ENCODE results near the gene ELSPBP1. TPM values are rescaled to one million over a fixed set of nuclear protein-coding genes. Genes with fewer than 3 reads are reported as not detected.

Gene ELSPBP1
- total and polyA plus RNA-seq, 2 experiments from 2014 or later, result not detected

DNA sequence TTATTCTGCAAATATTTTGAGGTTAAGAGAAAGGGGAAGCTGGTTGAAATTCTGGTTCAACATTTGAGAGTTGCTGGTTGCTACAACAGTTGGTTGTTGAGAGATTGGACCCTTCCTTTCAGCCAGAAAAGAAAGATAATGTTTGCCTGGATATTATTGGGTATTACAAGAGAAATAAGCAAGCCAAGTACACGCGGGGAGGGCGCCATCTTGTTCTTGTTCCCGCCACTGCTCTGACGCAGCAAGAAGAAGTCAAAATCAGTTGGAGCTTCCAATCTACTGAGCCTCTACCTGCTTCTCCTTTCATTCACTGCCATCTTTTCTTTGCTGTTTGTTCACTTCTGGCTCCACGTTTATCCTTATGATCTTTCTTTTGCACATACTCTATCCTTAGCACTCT, 20.9 kb upstream of the ELSPBP1 start:
- no peaks in the 10 kb centered on the region for H3K36me3 Mint-ChIP-seq (ENCODE audit: low read depth)

DNA sequence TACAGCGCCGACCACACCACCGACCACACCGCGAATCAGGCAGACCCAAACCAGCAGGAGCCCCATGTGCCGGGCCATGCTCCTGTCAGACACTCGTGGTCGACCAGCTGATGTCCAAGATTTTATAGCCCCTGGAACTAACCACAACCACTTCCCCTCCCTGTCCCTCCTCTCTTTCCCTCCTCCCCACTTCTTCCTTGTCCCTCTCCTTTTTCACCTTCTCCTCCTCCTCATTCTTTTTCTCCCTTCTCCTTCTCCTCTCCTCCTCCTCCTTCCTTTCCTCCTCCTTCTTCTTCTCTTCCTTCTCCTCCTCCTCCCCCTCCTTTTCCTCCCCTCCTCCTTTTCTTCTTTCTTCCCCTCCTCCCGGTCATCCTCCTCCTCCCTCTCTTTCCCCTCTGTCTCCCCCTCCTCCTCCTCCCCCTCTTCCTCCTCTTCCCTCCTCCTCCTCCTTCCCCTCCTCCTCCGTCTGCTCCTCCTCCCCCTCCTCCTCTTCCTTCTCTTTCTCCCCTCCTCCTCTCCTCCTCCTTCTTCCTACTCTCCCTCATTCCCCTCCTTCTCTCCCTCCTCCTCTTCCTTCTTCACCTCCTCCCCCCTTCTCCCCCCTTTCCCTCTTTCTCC, 3.1 kb upstream of the ELSPBP1 start:
- Histone ChIP-seq H4K20me1 (replicated peaks; ENCODE audit: insufficient read depth) (no peaks in the 10 kb centered on the region), H3K36me3 (ENCODE audit: insufficient read depth) (no peaks in the 10 kb centered on the region), H3K79me2 (replicated peaks; ENCODE audit: insufficient read depth) (no peaks in the 10 kb centered on the region), H3K9me2 (ENCODE audit: insufficient read depth) (peaks cover 12% of the 10 kb centered on the region; the same call in 1 of the 2 replicates), H3K4me2 (no peak overlapping the region), H3K27ac (ENCODE audit: low read depth) (no peak overlapping the region), H3F3A (replicated peaks; ENCODE audit: low read depth) (no peaks in the 10 kb centered on the region), H3K4me1 (ENCODE audit: insufficient read depth) (no peaks in the 10 kb centered on the region), H2AFZ (peak overlapping the region; percentile 35; the same call in 1 of the 2 replicates), H3K4me3 (no peak overlapping the region), H3K27me3 (ENCODE audit: insufficient read depth) (no peaks in the 10 kb centered on the region)
- DNase-seq (ENCODE audit: low spot score), result no peak
- Mint-ChIP-seq H3K36me3 (ENCODE audit: low read depth) (no peaks in the 10 kb centered on the region), H3K27ac (no peak overlapping the region), H3K4me1 (0 out of 3 replicates have a peak, but pooled peaks cover 3% of the 10 kb centered on the region), H3K9me3 (no peaks in the 10 kb centered on the region), H3K4me3 (no peak overlapping the region), H3K27me3 (ENCODE audit: insufficient read depth, low read depth, poor library complexity) (no peaks in the 10 kb centered on the region)
- TF ChIP-seq, protein P1, sequence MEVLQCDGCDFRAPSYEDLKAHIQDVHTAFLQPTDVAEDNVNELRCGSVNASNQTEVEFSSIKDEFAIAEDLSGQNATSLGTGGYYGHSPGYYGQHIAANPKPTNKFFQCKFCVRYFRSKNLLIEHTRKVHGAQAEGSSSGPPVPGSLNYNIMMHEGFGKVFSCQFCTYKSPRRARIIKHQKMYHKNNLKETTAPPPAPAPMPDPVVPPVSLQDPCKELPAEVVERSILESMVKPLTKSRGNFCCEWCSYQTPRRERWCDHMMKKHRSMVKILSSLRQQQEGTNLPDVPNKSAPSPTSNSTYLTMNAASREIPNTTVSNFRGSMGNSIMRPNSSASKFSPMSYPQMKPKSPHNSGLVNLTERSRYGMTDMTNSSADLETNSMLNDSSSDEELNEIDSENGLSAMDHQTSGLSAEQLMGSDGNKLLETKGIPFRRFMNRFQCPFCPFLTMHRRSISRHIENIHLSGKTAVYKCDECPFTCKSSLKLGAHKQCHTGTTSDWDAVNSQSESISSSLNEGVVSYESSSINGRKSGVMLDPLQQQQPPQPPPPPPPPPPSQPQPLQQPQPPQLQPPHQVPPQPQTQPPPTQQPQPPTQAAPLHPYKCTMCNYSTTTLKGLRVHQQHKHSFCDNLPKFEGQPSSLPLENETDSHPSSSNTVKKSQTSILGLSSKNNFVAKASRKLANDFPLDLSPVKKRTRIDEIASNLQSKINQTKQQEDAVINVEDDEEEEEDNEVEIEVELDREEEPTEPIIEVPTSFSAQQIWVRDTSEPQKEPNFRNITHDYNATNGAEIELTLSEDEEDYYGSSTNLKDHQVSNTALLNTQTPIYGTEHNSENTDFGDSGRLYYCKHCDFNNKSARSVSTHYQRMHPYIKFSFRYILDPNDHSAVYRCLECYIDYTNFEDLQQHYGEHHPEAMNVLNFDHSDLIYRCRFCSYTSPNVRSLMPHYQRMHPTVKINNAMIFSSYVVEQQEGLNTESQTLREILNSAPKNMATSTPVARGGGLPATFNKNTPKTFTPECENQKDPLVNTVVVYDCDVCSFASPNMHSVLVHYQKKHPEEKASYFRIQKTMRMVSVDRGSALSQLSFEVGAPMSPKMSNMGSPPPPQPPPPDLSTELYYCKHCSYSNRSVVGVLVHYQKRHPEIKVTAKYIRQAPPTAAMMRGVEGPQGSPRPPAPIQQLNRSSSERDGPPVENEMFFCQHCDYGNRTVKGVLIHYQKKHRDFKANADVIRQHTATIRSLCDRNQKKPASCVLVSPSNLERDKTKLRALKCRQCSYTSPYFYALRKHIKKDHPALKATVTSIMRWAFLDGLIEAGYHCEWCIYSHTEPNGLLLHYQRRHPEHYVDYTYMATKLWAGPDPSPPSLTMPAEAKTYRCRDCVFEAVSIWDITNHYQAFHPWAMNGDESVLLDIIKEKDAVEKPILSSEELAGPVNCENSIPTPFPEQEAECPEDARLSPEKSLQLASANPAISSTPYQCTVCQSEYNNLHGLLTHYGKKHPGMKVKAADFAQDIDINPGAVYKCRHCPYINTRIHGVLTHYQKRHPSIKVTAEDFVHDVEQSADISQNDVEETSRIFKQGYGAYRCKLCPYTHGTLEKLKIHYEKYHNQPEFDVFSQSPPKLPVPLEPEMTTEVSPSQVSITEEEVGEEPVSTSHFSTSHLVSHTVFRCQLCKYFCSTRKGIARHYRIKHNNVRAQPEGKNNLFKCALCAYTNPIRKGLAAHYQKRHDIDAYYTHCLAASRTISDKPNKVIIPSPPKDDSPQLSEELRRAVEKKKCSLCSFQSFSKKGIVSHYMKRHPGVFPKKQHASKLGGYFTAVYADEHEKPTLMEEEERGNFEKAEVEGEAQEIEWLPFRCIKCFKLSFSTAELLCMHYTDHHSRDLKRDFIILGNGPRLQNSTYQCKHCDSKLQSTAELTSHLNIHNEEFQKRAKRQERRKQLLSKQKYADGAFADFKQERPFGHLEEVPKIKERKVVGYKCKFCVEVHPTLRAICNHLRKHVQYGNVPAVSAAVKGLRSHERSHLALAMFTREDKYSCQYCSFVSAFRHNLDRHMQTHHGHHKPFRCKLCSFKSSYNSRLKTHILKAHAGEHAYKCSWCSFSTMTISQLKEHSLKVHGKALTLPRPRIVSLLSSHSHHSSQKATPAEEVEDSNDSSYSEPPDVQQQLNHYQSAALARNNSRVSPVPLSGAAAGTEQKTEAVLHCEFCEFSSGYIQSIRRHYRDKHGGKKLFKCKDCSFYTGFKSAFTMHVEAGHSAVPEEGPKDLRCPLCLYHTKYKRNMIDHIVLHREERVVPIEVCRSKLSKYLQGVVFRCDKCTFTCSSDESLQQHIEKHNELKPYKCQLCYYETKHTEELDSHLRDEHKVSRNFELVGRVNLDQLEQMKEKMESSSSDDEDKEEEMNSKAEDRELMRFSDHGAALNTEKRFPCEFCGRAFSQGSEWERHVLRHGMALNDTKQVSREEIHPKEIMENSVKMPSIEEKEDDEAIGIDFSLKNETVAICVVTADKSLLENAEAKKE (CRISPR knock-in tag; IDR thresholded peaks at IDR 0.05), result no peak
- no peak for TF ChIP-seq EZH2phosphoT487 (IDR thresholded peaks at IDR 0.05; ENCODE audit: unreplicated experiment)
- TF ChIP-seq CREB1 (CRISPR knock-in tag; IDR thresholded peaks at IDR 0.05; ENCODE audit: low read depth), result no peak
- TF ChIP-seq JUNB (IDR thresholded peaks at IDR 0.05; ENCODE audit: unreplicated experiment), result no peak
- no peak for ATAC-seq

More for the DNA sequence above, 20.9 kb upstream of the ELSPBP1 start:
- no peaks in the 10 kb centered on the region for H3K4me1 Mint-ChIP-seq
- TF ChIP-seq EZH2phosphoT487 (IDR thresholded peaks at IDR 0.05; ENCODE audit: unreplicated experiment) (no peak), EZH2 (IDR thresholded peaks at IDR 0.05; ENCODE audit: low read depth, unreplicated experiment) (no peak), CREB1 (CRISPR knock-in tag; IDR thresholded peaks at IDR 0.05; ENCODE audit: low read depth) (no peak), NANOG (IDR thresholded peaks at IDR 0.05; ENCODE audit: borderline replicate concordance) (no peak), ZNF114 (CRISPR knock-in tag; IDR thresholded peaks at IDR 0.05) (no peak)
- TF ChIP-seq, protein P2, sequence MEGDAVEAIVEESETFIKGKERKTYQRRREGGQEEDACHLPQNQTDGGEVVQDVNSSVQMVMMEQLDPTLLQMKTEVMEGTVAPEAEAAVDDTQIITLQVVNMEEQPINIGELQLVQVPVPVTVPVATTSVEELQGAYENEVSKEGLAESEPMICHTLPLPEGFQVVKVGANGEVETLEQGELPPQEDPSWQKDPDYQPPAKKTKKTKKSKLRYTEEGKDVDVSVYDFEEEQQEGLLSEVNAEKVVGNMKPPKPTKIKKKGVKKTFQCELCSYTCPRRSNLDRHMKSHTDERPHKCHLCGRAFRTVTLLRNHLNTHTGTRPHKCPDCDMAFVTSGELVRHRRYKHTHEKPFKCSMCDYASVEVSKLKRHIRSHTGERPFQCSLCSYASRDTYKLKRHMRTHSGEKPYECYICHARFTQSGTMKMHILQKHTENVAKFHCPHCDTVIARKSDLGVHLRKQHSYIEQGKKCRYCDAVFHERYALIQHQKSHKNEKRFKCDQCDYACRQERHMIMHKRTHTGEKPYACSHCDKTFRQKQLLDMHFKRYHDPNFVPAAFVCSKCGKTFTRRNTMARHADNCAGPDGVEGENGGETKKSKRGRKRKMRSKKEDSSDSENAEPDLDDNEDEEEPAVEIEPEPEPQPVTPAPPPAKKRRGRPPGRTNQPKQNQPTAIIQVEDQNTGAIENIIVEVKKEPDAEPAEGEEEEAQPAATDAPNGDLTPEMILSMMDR (conservative IDR thresholded peaks at IDR 0.05; ENCODE audit: low read depth in 2 of 2), result no peak
- no peak overlapping the region for H3K4me3 Mint-ChIP-seq
- H2AFZ ChIP-seq, result peak overlapping the region; percentile 52
- H3F3A ChIP-seq (replicated peaks; ENCODE audit: low read depth), result no peaks in the 10 kb centered on the region
- no peak overlapping the region for H3K27ac ChIP-seq (ENCODE audit: low read depth)
- no peak overlapping the region for H3K4me2 ChIP-seq
- H3K4me3 ChIP-seq, result no peak overlapping the region
- H3K9me3 Mint-ChIP-seq, result peaks cover 2% of the 10 kb centered on the region; the same call in 2 of the 3 replicates
- H3K27ac Mint-ChIP-seq, result no peak overlapping the region
- H3K27me3 Mint-ChIP-seq (ENCODE audit: insufficient read depth, low read depth, poor library complexity), result no peaks in the 10 kb centered on the region
- ATAC-seq, result no peak
- no peaks in the 10 kb centered on the region for H3K27me3 ChIP-seq (ENCODE audit: insufficient read depth)
- DNase-seq (ENCODE audit: low spot score), result no peak
- no peaks in the 10 kb centered on the region for H3K9me2 ChIP-seq (ENCODE audit: insufficient read depth)
- H3K79me2 ChIP-seq (replicated peaks; ENCODE audit: insufficient read depth), result no peaks in the 10 kb centered on the region
- H3K4me1 ChIP-seq (ENCODE audit: insufficient read depth), result no peaks in the 10 kb centered on the region
- no peaks in the 10 kb centered on the region for H3K36me3 ChIP-seq (ENCODE audit: insufficient read depth)
- no peaks in the 10 kb centered on the region for H4K20me1 ChIP-seq (replicated peaks; ENCODE audit: insufficient read depth)
